HepG2 (cell line): ENCODE data around the gene ATG9A. TPM values are rescaled to one million over a fixed set of nuclear protein-coding genes. Genes with fewer than 3 reads are reported as not detected.

Source experiments
- ATAC-seq: fragments of 200-7000 bp; cut with Tn5 transposase; 3 replicates; pipeline ENCODE4 v1.9.1; 2020; ENCODE audit warnings: mild to moderate bottlenecking, moderate library complexity
- BruUV-seq: library from RNA; stranded (reverse); fragments of 400-500 nt; replicated peaks from 2 replicates; lab custom pipeline; 2021; lab: Mats Ljungman, UMichigan
- CTCF ChIA-PET: fragments of 300-600 bp; formaldehyde crosslinking; extraction: SDS; loops from one replicate; lab custom pipeline; 2021; ENCODE audit warnings: low total read pairs, inconsistent platforms, low intra/inter-chr PET ratio; lab: Yijun Ruan, JAX
- POLR2A ChIA-PET: fragments of 350-600 bp; sonication (Branson Sonifier 250); formaldehyde crosslinking; loops from one replicate; lab custom pipeline; 2020; ENCODE audit warnings: antibody characterized with exemption, inconsistent platforms; lab: Yijun Ruan, JAX
- DNase-seq: peaks from one replicate; pipeline ENCODE4 v3.0.0-alpha.2; 2015; ENCODE audit warnings: low spot score
- FAIRE-seq: peaks from 3 replicates; lab custom pipeline; 2011; peaks lifted over from hg19 to GRCh38; lab: Jason Lieb, UNC
- H2AFZ ChIP-seq: one replicate; pipeline ENCODE4 v1.6.1; 2011; ENCODE audit warnings: low read length, inconsistent platforms
- H3K27ac ChIP-seq: fragments of 300-600 bp; 3 replicates; pipeline ENCODE4 v1.8.0; 2011; ENCODE audit warnings: mixed run types, mild to moderate bottlenecking, mixed read lengths, low read length, inconsistent platforms; ENCODE audit not compliant: insufficient read depth; ENCODE audit errors: extremely low read length
- H3K27me3 ChIP-seq, 2 experiments: fragments of 200-600 bp in 1 of 2; 2 replicates in 1 of 2; 3 replicates in 1 of 2; pipeline versions ENCODE4 v1.6.0 to v1.8.0; 2011; ENCODE audit warnings: low read length in 2 of 2, mild to moderate bottlenecking in 2 of 2, moderate library complexity in 2 of 2, inconsistent platforms in 1 of 2; ENCODE audit not compliant: insufficient read depth in 2 of 2, control insufficient read depth in 1 of 2
- H3K36me3 ChIP-seq, 2 experiments: fragments of 200-600 bp in 1 of 2; replicated peaks in 1 of 2; 2 replicates in 1 of 2; 3 replicates in 1 of 2; pipeline versions ENCODE4 v1.5.1 to v1.8.0; 2011; ENCODE audit warnings: low read length in 2 of 2, inconsistent platforms in 1 of 2; ENCODE audit not compliant: insufficient read depth in 2 of 2, control insufficient read depth in 1 of 2
- H3K4me1 ChIP-seq: 2 replicates; pipeline ENCODE4 v1.5.1; 2012; ENCODE audit warnings: low read length, inconsistent platforms; ENCODE audit not compliant: insufficient read depth
- H3K4me2 ChIP-seq: 2 replicates; pipeline ENCODE4 v1.6.0; 2011; ENCODE audit warnings: low read depth, low read length, inconsistent platforms
- H3K4me3 ChIP-seq, 3 experiments: fragments of 200-600 bp in 1 of 3; sonication (generic), shearing (Covaris generic) in 1 of 3; replicated peaks in 1 of 3; 2 replicates each; pipeline ENCODE4 v1.5.1; 2011 to 2016; ENCODE audit warnings: low read length in 3 of 3, inconsistent platforms in 2 of 3, low read depth in 2 of 3, mild to moderate bottlenecking in 2 of 3, control low read depth in 1 of 3, mixed read lengths in 1 of 3; ENCODE audit not compliant: insufficient read depth in 1 of 3
- H3K79me2 ChIP-seq: one replicate; pipeline ENCODE4 v1.6.1; 2011; ENCODE audit warnings: low read length, inconsistent platforms; ENCODE audit not compliant: insufficient read depth
- H3K9ac ChIP-seq: 2 replicates; pipeline ENCODE4 v1.6.0; 2011; ENCODE audit warnings: mild to moderate bottlenecking, low read depth, low read length, inconsistent platforms; ENCODE audit not compliant: insufficient read depth
- H3K9me3 ChIP-seq: 2 replicates; pipeline ENCODE4 v1.5.1; 2012; ENCODE audit warnings: mild to moderate bottlenecking, low read length
- H4K20me1 ChIP-seq: 2 replicates; pipeline ENCODE4 v1.6.0; 2011; ENCODE audit warnings: inconsistent platforms, mild to moderate bottlenecking, low read length, moderate library complexity; ENCODE audit not compliant: insufficient read depth
- AGO2 ChIP-seq: fragments of 200-400 bp; formaldehyde crosslinking; optimal IDR thresholded peaks from 2 replicates; pipeline ENCODE3; 2017; ENCODE audit warnings: mild to moderate bottlenecking, low read depth, low read length, moderate library complexity
- GABPA ChIP-seq, 2 experiments: IDR thresholded peaks; 2 replicates each; pipeline ENCODE4 v1.6.1; 2011 to 2016; ENCODE audit warnings: low read depth in 2 of 2, low read length in 1 of 2, missing biosample characterization in 1 of 2, missing genetic modification characterization in 1 of 2
- GATA4 ChIP-seq: sonication (generic); IDR thresholded peaks from 2 replicates; pipeline ENCODE4 v1.6.1; 2016; ENCODE audit warnings: antibody characterized with exemption, low read depth, borderline replicate concordance
- KDM6A ChIP-seq: IDR thresholded peaks from 2 replicates; pipeline ENCODE4 v1.6.1; 2016; ENCODE audit warnings: low read depth
- MBNL3 ChIP-seq: fragments of 250-450 bp; sonication (Bioruptor Pico); conservative IDR thresholded peaks from 2 replicates; pipeline ENCODE4 v1.8.0; 2022; ENCODE audit warnings: mild to moderate bottlenecking, inconsistent platforms
- MEIS1 ChIP-seq: sonication (generic); formaldehyde crosslinking; IDR thresholded peaks from 2 replicates; pipeline ENCODE4 v1.9.0; 2021; ENCODE audit warnings: mild to moderate bottlenecking, missing genetic modification reagents, moderate library complexity, borderline replicate concordance
- MYC ChIP-seq: sonication (generic); formaldehyde crosslinking; IDR thresholded peaks from 2 replicates; pipeline ENCODE4 v1.9.0; 2021; ENCODE audit warnings: missing genetic modification reagents, borderline replicate concordance
- RAD21 ChIP-seq: fragments of 450-650 bp; formaldehyde crosslinking; IDR thresholded peaks from 2 replicates; pipeline ENCODE4 v1.5.0; 2020; ENCODE audit warnings: mild to moderate bottlenecking
- ZBTB2 ChIP-seq: sonication (generic); formaldehyde crosslinking; IDR thresholded peaks from 2 replicates; pipeline ENCODE4 v1.8.0; 2022; ENCODE audit warnings: low read depth, missing genetic modification reagents
- ZBTB25 ChIP-seq: IDR thresholded peaks from 2 replicates; pipeline ENCODE4 v1.6.1; 2018; ENCODE audit warnings: missing genetic modification reagents
- ZNF30 ChIP-seq: sonication (generic); formaldehyde crosslinking; IDR thresholded peaks from 2 replicates; pipeline ENCODE4 v1.5.0; 2020; ENCODE audit warnings: mild to moderate bottlenecking, missing genetic modification reagents
- ZNF546 ChIP-seq: sonication (generic); formaldehyde crosslinking; conservative IDR thresholded peaks from 2 replicates; pipeline ENCODE4 v1.8.1; 2023; ENCODE audit warnings: mild to moderate bottlenecking, missing genetic modification reagents
- ZNF775 ChIP-seq: sonication (generic); formaldehyde crosslinking; IDR thresholded peaks from 2 replicates; pipeline ENCODE4 v1.4.0; 2020; ENCODE audit warnings: missing genetic modification reagents, mild to moderate bottlenecking, moderate library complexity, borderline replicate concordance
- WGBS: methylation state at CpG from one replicate; pipeline ENCODE4 v1.1.6; 2017; ENCODE audit warnings: low lambda C conversion rate; 5-methylcytosine and 5-hydroxymethylcytosine counted together
- in situ Hi-C: cut with HindIII; loops from 2 replicates; pipeline ENCODE4 v1.10.0; 2017; ENCODE audit warnings: low pct_unique_long_range_greater_than_20kb; ENCODE audit not compliant: extremely low pct_ligation_motif_present
- intact Hi-C: fragments of 100-400 bp; cut with micrococcal nuclease; formaldehyde crosslinking; loops from one replicate; pipeline ENCODE4 v1.10.0; 2022; ENCODE audit not compliant: unreplicated experiment
- polyA plus RNA-seq, 8 experiments: library from polyadenylated mRNA; depleted of rRNA in 3 of 8; stranded (reverse) in 7 of 8; unstranded in 1 of 8; fragments of >200 nt; fragmentation: Illumina TruSeq in 4 of 8; extraction: Trizol in 4 of 8; gene quantifications; 2 replicates each; pipeline versions ENCODE4 v1.2.1 to v1.2.3, GENCODE V29; 2011 to 2016; ENCODE audit warnings: low read depth in 4 of 8, missing spikeins in 1 of 8, mixed read lengths in 1 of 8; ENCODE audit not compliant: insufficient read depth in 1 of 8
- total RNA-seq, 5 experiments: library from RNA; depleted of rRNA; stranded (reverse); fragments of >200 nt; fragmentation: Illumina TruSeq; extraction: Trizol; gene quantifications; 2 replicates each; pipeline ENCODE4 v1.2.3, GENCODE V29; 2016; ENCODE audit warnings: low read depth in 1 of 5
- TF ChIP-seq, protein P1 (sequence below): sonication (generic); formaldehyde crosslinking; IDR thresholded peaks from 2 replicates; pipeline ENCODE4 v1.8.1; 2023; ENCODE audit warnings: mild to moderate bottlenecking, inconsistent platforms, moderate library complexity, missing genetic modification reagents, borderline replicate concordance
- TF ChIP-seq, protein P2 (sequence below): sonication (generic); formaldehyde crosslinking; IDR thresholded peaks from 2 replicates; pipeline ENCODE4 v1.4.0; 2020; ENCODE audit warnings: missing genetic modification reagents, borderline replicate concordance

Gene ATG9A
- total and polyA plus RNA-seq, 2 of the 13 experiments (the other 11 are each of a cell fraction or from before 2014, with no cell fraction given): 35.0 to 131 TPM

- TF ChIP-seq, protein P1, sequence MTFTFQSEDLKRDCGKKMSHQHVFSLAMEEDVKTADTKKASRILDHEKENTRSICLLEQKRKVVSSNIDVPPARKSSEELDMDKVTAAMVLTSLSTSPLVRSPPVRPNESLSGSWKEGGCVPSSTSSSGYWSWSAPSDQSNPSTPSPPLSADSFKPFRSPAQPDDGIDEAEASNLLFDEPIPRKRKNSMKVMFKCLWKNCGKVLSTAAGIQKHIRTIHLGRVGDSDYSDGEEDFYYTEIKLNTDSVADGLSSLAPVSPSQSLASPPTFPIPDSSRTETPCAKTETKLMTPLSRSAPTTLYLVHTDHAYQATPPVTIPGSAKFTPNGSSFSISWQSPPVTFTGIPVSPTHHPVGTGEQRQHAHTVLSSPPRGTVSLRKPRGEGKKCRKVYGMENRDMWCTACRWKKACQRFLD (CRISPR knock-in tag): peak; percentile 95
- TF ChIP-seq ZNF30 (no peak), MBNL3 (CRISPR knock-in tag) (no peak), GATA4 (0 out of 2 replicates have a peak, but pooled peaks have one; percentile 67), KDM6A (CRISPR knock-in tag) (peak; percentile 19; the same call in 1 of the 2 replicates)
These were observed 15.9 kb upstream of the ATG9A start, which contains the start of the genes GLB1L and STK16 (continued) for GRCh38 chr2:219245148-219245898.

GRCh38 chr2:219244789-219245147 lies 15.3 kb upstream of the ATG9A start:
- H3K27ac ChIP-seq: peak overlapping the region; percentile 72
- peak; percentile 46 for FAIRE-seq
- TSS peak; percentile 79 for BruUV-seq
- in situ Hi-C loops: no loop called here
- no peaks in the 10 kb centered on the region for H3K9me3 ChIP-seq
- peaks cover 14% of the 10 kb centered on the region for H3K79me2 ChIP-seq
- peaks cover 48% of the 10 kb centered on the region for H3K4me1 ChIP-seq
- POLR2A ChIA-PET: interaction anchor here (0.7 to 3.2 kb wide), 26 partner anchors 8 to 463 kb away, joined by 3 to 69 read pairs (median 7); partner anchors contain the start of genes ABCB6, ANKZF1, ATG9A and CNPPD1
- H4K20me1 ChIP-seq: no peaks in the 10 kb centered on the region
- no peak overlapping the region for H2AFZ ChIP-seq
- H3K4me2 ChIP-seq: peak overlapping the region; percentile 90
- intact Hi-C loops: loop anchor here (1.0 kb wide), 1 partner anchor 15 kb away; the partner anchor contains the start of genes ANKZF1 and ATG9A
- ATAC-seq: no peak
- CTCF ChIA-PET: no interaction called here
- peaks cover 2 to 13% of the 10 kb centered on the region in 2 experiments for H3K36me3 ChIP-seq
- peak overlapping the region; percentile 88 to 97 (median 93) for H3K4me3 ChIP-seq
- H3K9ac ChIP-seq: peak overlapping the region; percentile 90
- 0% methylated on average over 4 of the region's 6 CpGs for WGBS
- no peak for DNase-seq
- H3K27me3 ChIP-seq: no peaks in the 10 kb centered on the region; a peak in 1 of 5 replicates
- no peak for TF ChIP-seq MYC (CRISPR knock-in tag)
- no peak for TF ChIP-seq ZBTB25 (CRISPR knock-in tag)
- TF ChIP-seq MEIS1 (CRISPR knock-in tag): no peak
- TF ChIP-seq, protein P2, sequence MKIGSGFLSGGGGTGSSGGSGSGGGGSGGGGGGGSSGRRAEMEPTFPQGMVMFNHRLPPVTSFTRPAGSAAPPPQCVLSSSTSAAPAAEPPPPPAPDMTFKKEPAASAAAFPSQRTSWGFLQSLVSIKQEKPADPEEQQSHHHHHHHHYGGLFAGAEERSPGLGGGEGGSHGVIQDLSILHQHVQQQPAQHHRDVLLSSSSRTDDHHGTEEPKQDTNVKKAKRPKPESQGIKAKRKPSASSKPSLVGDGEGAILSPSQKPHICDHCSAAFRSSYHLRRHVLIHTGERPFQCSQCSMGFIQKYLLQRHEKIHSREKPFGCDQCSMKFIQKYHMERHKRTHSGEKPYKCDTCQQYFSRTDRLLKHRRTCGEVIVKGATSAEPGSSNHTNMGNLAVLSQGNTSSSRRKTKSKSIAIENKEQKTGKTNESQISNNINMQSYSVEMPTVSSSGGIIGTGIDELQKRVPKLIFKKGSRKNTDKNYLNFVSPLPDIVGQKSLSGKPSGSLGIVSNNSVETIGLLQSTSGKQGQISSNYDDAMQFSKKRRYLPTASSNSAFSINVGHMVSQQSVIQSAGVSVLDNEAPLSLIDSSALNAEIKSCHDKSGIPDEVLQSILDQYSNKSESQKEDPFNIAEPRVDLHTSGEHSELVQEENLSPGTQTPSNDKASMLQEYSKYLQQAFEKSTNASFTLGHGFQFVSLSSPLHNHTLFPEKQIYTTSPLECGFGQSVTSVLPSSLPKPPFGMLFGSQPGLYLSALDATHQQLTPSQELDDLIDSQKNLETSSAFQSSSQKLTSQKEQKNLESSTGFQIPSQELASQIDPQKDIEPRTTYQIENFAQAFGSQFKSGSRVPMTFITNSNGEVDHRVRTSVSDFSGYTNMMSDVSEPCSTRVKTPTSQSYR (CRISPR knock-in tag): no peak
- no peak for TF ChIP-seq ZBTB2 (CRISPR knock-in tag)
- no peak for TF ChIP-seq AGO2
- no peak for TF ChIP-seq ZNF775 (CRISPR knock-in tag)
- TF ChIP-seq RAD21 (CRISPR knock-in tag): no peak
- no peak for TF ChIP-seq ZNF546 (CRISPR knock-in tag)
- no peak for TF ChIP-seq GABPA (IDR thresholded peaks at IDR 0.05; ENCODE audit: low read depth, low read length)
- no peak for TF ChIP-seq GABPA (CRISPR knock-in tag; IDR thresholded peaks at IDR 0.05; ENCODE audit: low read depth)
